Endothelial cell of umbilical vein (primary cell): ENCODE data around the gene PTPN13. TPM values are rescaled to one million over a fixed set of nuclear protein-coding genes. Genes with fewer than 3 reads are reported as not detected.

Experiments used
- BruUV-seq: library from RNA; stranded (reverse); fragments of 400-500 nt; replicated peaks from 2 replicates; lab custom pipeline; 2021; lab: Mats Ljungman, UMichigan
- CTCF ChIA-PET: fragments of 300-600, 350-600 bp; sonication (Branson Sonifier 250); formaldehyde crosslinking; loops from one replicate; lab custom pipeline; 2021; ENCODE audit warnings: antibody characterized with exemption, inconsistent platforms; lab: Charles Lee
- POLR2A ChIA-PET: fragments of 300-600, 350-600 bp; sonication (Branson Sonifier 250); formaldehyde crosslinking; loops from one replicate; lab custom pipeline; 2021; ENCODE audit warnings: antibody characterized with exemption, inconsistent platforms; lab: Charles Lee
- DNase-seq: peaks from one replicate; pipeline ENCODE4 v3.0.0-alpha.2; 2011; ENCODE audit warnings: low read depth, low spot score
- FAIRE-seq: peaks from 2 replicates; lab custom pipeline; 2011; peaks lifted over from hg19 to GRCh38; lab: Jason Lieb, UNC
- H2AFZ ChIP-seq: 2 replicates; pipeline ENCODE4 v1.6.0; 2012; ENCODE audit warnings: low read depth, low read length, control low read depth, inconsistent platforms
- H3K27ac ChIP-seq: 2 replicates; pipeline ENCODE4 v1.5.1; 2011; ENCODE audit warnings: low read depth, mild to moderate bottlenecking, control low read depth, low read length, moderate library complexity; ENCODE audit not compliant: insufficient read depth
- H3K27me3 ChIP-seq, 2 experiments: 2 replicates each; pipeline versions ENCODE4 v1.6.0 to v1.6.1; 2011; ENCODE audit warnings: low read length in 2 of 2, mixed read lengths in 1 of 2; ENCODE audit not compliant: control insufficient read depth in 2 of 2, insufficient read depth in 2 of 2
- H3K36me3 ChIP-seq, 2 experiments: 2 replicates in 1 of 2; 3 replicates in 1 of 2; pipeline ENCODE4 v1.5.1; 2011; ENCODE audit warnings: low read length in 2 of 2, mild to moderate bottlenecking in 1 of 2, moderate library complexity in 1 of 2; ENCODE audit not compliant: control insufficient read depth in 2 of 2, insufficient read depth in 2 of 2; ENCODE audit errors: extremely low read depth in 1 of 2
- H3K4me1 ChIP-seq: 3 replicates; pipeline ENCODE4 v1.5.1; 2011; ENCODE audit warnings: mild to moderate bottlenecking, low read length; ENCODE audit not compliant: control insufficient read depth, insufficient read depth; ENCODE audit errors: extremely low read depth
- H3K4me2 ChIP-seq: 2 replicates; pipeline ENCODE4 v1.6.1; 2011; ENCODE audit warnings: low read length, control low read depth, mixed read lengths; ENCODE audit not compliant: insufficient read depth
- H3K4me3 ChIP-seq, 3 experiments: fragments of 200-600 bp in 1 of 3; sonication (generic), shearing (Covaris generic) in 1 of 3; replicated peaks in 1 of 3; 2 replicates each; pipeline ENCODE4 v1.5.1; 2011 to 2016; ENCODE audit warnings: control low read depth in 3 of 3, low read length in 3 of 3, mild to moderate bottlenecking in 2 of 3, inconsistent platforms in 1 of 3, low read depth in 1 of 3, moderate library complexity in 1 of 3; ENCODE audit not compliant: insufficient read depth in 1 of 3
- H3K79me2 ChIP-seq: 2 replicates; pipeline ENCODE4 v1.6.0; 2012; ENCODE audit warnings: low read length, inconsistent platforms; ENCODE audit not compliant: control insufficient read depth, insufficient read depth
- H3K9ac ChIP-seq: replicated peaks from 2 replicates; pipeline ENCODE3; 2011; ENCODE audit warnings: low read length, control low read depth; ENCODE audit not compliant: insufficient read depth; ENCODE audit errors: extremely low read depth
- H3K9me1 ChIP-seq: replicated peaks from 3 replicates; pipeline ENCODE4 v1.6.0; 2011; ENCODE audit warnings: mild to moderate bottlenecking, low read length; ENCODE audit not compliant: control insufficient read depth, insufficient read depth; ENCODE audit errors: extremely low read depth
- H3K9me3 ChIP-seq: replicated peaks from 2 replicates; pipeline ENCODE4 v1.5.1; 2012; ENCODE audit warnings: low read length, inconsistent platforms; ENCODE audit not compliant: control insufficient read depth, insufficient read depth
- H4K20me1 ChIP-seq: replicated peaks from 2 replicates; pipeline ENCODE3; 2011; ENCODE audit warnings: mild to moderate bottlenecking, low read length; ENCODE audit not compliant: control insufficient read depth, insufficient read depth; ENCODE audit errors: extremely low read depth
- EZH2 ChIP-seq: IDR thresholded peaks from 2 replicates; pipeline ENCODE4 v1.6.1; 2012; ENCODE audit warnings: borderline replicate concordance, low read depth, mild to moderate bottlenecking, moderate library complexity, low read length, inconsistent platforms; ENCODE audit not compliant: severe bottlenecking
- FOS ChIP-seq: IDR thresholded peaks from 2 replicates; pipeline ENCODE4 v1.6.1; 2011; ENCODE audit warnings: mild to moderate bottlenecking, low read length, moderate library complexity, borderline replicate concordance; ENCODE audit not compliant: insufficient read depth
- GATA2 ChIP-seq: IDR thresholded peaks from 2 replicates; pipeline ENCODE4 v1.7.0; 2011; ENCODE audit warnings: low read depth, mild to moderate bottlenecking, moderate library complexity, mixed read lengths, low read length; ENCODE audit not compliant: insufficient read length, insufficient read depth
- JUN ChIP-seq: IDR thresholded peaks from 2 replicates; pipeline ENCODE4 v1.6.1; 2011; ENCODE audit warnings: borderline replicate concordance, low read depth; ENCODE audit not compliant: insufficient read length, insufficient read depth
- MYC ChIP-seq: IDR thresholded peaks from one replicate; pipeline ENCODE4 v1.6.1; 2011; ENCODE audit warnings: mild to moderate bottlenecking, low read depth, low read length
- POLR2A ChIP-seq: IDR thresholded peaks from 2 replicates; pipeline ENCODE4 v1.6.1; 2012; ENCODE audit warnings: low read depth, mild to moderate bottlenecking, control low read depth, low read length
- POLR2AphosphoS5 ChIP-seq: IDR thresholded peaks from 2 replicates; pipeline ENCODE4 v1.6.1; 2012; ENCODE audit warnings: low read depth, mild to moderate bottlenecking, control low read depth, low read length, moderate library complexity; ENCODE audit not compliant: insufficient read depth
- dilution Hi-C: fragments of 300-500 bp; cut with MboI; formaldehyde crosslinking; loops from one replicate; pipeline ENCODE4 v1.15.0; 2019; ENCODE audit warnings: low sequenced_read_pairs; ENCODE audit not compliant: extremely low pct_ligation_motif_present
- intact Hi-C: fragments of 100-400 bp; cut with micrococcal nuclease; formaldehyde crosslinking; loops from one replicate; pipeline ENCODE4 v1.10.0; 2022
- polyA plus RNA-seq, 4 experiments: library from polyadenylated mRNA; depleted of rRNA in 3 of 4; stranded (reverse) in 3 of 4; unstranded in 1 of 4; fragments of >200 nt; gene quantifications; 2 replicates each; pipeline versions ENCODE4 v1.2.1 to v1.2.3, GENCODE V29; 2011 to 2012; ENCODE audit warnings: missing spikeins in 1 of 4
- total RNA-seq: library from RNA; stranded (reverse); gene quantifications from 2 replicates; pipeline ENCODE4 v1.2.3, GENCODE V29; 2021
- TF ChIP-seq, protein P1 (sequence below): IDR thresholded peaks from 2 replicates; pipeline ENCODE4 v1.6.1; 2011; ENCODE audit not compliant: insufficient read depth, insufficient read length
- TF ChIP-seq, protein P2 (sequence below), 2 donors: IDR thresholded peaks; 1 replicate in 1 of 2; 2 replicates in 1 of 2; pipeline ENCODE4 v1.5.1; 2011; ENCODE audit warnings: low read length in 2 of 2, mild to moderate bottlenecking in 2 of 2, moderate library complexity in 2 of 2, control low read depth in 1 of 2, inconsistent platforms in 1 of 2, low read depth in 1 of 2; ENCODE audit not compliant: insufficient read depth in 1 of 2; ENCODE audit errors: extremely low read depth in 1 of 2

Gene PTPN13
- total and polyA plus RNA-seq, 2 donors (not counting 3 experiments of a cell fraction or from before 2014, with no cell fraction given): 0.69 to 2.9 TPM

DNA sequence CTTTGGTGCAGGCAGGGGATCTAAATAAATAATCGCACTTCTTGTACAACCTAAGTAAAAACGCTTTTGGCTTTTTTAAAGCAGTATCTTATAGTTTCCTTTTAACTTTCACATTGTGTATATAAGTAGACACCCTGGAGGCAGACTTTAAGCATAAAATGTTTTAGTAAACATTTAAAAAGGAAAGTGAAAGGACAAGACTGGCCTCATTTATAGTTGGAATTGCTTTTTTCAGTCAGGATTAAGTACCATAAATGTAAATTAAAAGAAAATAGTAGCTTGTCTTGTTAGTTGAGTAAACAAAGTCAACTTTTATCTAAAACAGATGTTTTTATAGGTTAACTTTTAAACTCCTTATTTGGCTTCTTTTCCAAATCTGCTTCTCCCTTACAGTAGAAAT lies 39.7 kb downstream of the PTPN13 start:
- Histone ChIP-seq H3K9me1 (no peaks in the 10 kb centered on the region), H2AFZ (no peak overlapping the region), H4K20me1 (no peaks in the 10 kb centered on the region), H3K9ac (no peak overlapping the region), H3K4me1 (no peaks in the 10 kb centered on the region), H3K27ac (no peak overlapping the region), H3K9me3 (no peaks in the 10 kb centered on the region), H3K4me2 (no peak overlapping the region), H3K79me2 (no peaks in the 10 kb centered on the region), H3K4me3 (no peak overlapping the region), H3K36me3 (no peaks in the 10 kb centered on the region), H3K27me3 (no peaks in the 10 kb centered on the region)
- POLR2A ChIA-PET: no interaction called here
- dilution Hi-C loops: no loop called here
- CTCF ChIA-PET: interaction anchor here (1.3 to 1.5 kb wide), 2 partner anchors 9 to 12 kb away, joined by 4 read pairs; no protein-coding TSS in a partner anchor
- TF ChIP-seq FOS: no peak
- no peak for TF ChIP-seq EZH2
- TF ChIP-seq GATA2: no peak
- no peak for TF ChIP-seq POLR2A
- TF ChIP-seq POLR2AphosphoS5: no peak
- no TSS peak for BruUV-seq
- intact Hi-C loops: no loop called here
- FAIRE-seq (no peak), DNase-seq (no peak)

DNA sequence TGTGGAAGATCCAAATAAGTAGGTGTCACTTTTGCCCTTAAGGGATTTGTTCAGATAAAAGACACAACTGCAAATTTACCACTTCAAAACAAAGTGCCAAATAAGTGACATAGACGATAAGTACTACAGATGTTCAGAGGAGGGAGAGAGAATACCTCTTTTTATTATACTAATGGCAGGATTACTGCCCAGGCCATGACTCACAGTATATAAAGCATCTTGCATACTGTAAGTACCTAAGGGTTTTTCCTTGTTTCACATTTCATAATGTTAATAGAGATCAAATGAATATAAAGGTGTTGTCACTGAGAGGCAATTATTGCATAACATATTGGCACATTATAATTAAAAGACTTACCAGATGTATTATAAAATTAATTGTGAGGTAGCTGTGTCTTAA lies 46.4 kb downstream of the PTPN13 start:
- POLR2A ChIA-PET: no interaction called here

More for the DNA sequence above, 46.4 kb downstream of the PTPN13 start:
- no peaks in the 10 kb centered on the region for H3K27me3 ChIP-seq
- no peak for FAIRE-seq
- TF ChIP-seq, protein P1, sequence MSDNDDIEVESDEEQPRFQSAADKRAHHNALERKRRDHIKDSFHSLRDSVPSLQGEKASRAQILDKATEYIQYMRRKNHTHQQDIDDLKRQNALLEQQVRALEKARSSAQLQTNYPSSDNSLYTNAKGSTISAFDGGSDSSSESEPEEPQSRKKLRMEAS: no peak
- TF ChIP-seq POLR2AphosphoS5 (no peak), JUN (no peak), GATA2 (no peak), POLR2A (no peak), FOS (no peak), EZH2 (no peak), MYC (no peak)
- TF ChIP-seq, protein P2, sequence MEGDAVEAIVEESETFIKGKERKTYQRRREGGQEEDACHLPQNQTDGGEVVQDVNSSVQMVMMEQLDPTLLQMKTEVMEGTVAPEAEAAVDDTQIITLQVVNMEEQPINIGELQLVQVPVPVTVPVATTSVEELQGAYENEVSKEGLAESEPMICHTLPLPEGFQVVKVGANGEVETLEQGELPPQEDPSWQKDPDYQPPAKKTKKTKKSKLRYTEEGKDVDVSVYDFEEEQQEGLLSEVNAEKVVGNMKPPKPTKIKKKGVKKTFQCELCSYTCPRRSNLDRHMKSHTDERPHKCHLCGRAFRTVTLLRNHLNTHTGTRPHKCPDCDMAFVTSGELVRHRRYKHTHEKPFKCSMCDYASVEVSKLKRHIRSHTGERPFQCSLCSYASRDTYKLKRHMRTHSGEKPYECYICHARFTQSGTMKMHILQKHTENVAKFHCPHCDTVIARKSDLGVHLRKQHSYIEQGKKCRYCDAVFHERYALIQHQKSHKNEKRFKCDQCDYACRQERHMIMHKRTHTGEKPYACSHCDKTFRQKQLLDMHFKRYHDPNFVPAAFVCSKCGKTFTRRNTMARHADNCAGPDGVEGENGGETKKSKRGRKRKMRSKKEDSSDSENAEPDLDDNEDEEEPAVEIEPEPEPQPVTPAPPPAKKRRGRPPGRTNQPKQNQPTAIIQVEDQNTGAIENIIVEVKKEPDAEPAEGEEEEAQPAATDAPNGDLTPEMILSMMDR (IDR thresholded peaks at IDR 0.05; ENCODE audit: extremely low read depth in 1 of 2, insufficient read depth in 1 of 2, low read depth in 1 of 2, low read length in 2 of 2): no peak
- no peaks in the 10 kb centered on the region for H3K36me3 ChIP-seq
- no peak for DNase-seq
- H3K27ac ChIP-seq: no peak overlapping the region
- no peak overlapping the region for H2AFZ ChIP-seq
- intact Hi-C loops: no loop called here
- H3K4me3 ChIP-seq: no peak overlapping the region
- no peak overlapping the region for H3K9ac ChIP-seq
- no peaks in the 10 kb centered on the region for H4K20me1 ChIP-seq
- no peaks in the 10 kb centered on the region for H3K9me1 ChIP-seq
- CTCF ChIA-PET: no interaction called here
- BruUV-seq: no TSS peak
- no peaks in the 10 kb centered on the region for H3K79me2 ChIP-seq
- H3K4me1 ChIP-seq: no peaks in the 10 kb centered on the region
- dilution Hi-C loops: no loop called here
- no peak overlapping the region for H3K4me2 ChIP-seq
- no peaks in the 10 kb centered on the region for H3K9me3 ChIP-seq
